GM21526 (cell line): ENCODE data around the gene ENPP1.
"Not testable (repeated sequence)": the region's sequence is repeated elsewhere in the genome, so short reads cannot be mapped to it uniquely, and the experiment has no call there.

Source experiments
- ATAC-seq: cut with Tn5 transposase; IDR thresholded peaks from one replicate; pipeline ENCODE4 v1.9.1; 2021; ENCODE audit warnings: moderate library complexity; ENCODE audit not compliant: unreplicated experiment, low FRiP score

ENPP1 gene

GRCh38 chr6:131862476-131862875 is 54.7 kb downstream of the ENPP1 start:
- no peak for ATAC-seq

- no peak for ATAC-seq
Measured at GRCh38 chr6:131867744-131868143, 59.9 kb downstream of the ENPP1 start.

GRCh38 chr6:131868836-131869235 is 61.0 kb downstream of the ENPP1 start:
- ATAC-seq, result no peak

- no peak for ATAC-seq
Measured at GRCh38 chr6:131875647-131876046, 67.8 kb downstream of the ENPP1 start.

- no peak for ATAC-seq
Measured at GRCh38 chr6:131876545-131876944, 68.7 kb downstream of the ENPP1 start.

GRCh38 chr6:131877999-131878789 is 70.4 kb downstream of the ENPP1 start:
- ATAC-seq, result no peak

- no peak for ATAC-seq
Measured at GRCh38 chr6:131883016-131883415, 75.2 kb downstream of the ENPP1 start.

- ATAC-seq, result no peak
Measured at GRCh38 chr6:131885237-131885636, 77.4 kb downstream of the ENPP1 start.

GRCh38 chr6:131886517-131886916 is 78.7 kb downstream of the ENPP1 start:
- ATAC-seq, result no peak

- ATAC-seq, result no peak
Measured at GRCh38 chr6:131890091-131890490, 82.3 kb downstream of the ENPP1 start.

- no peak for ATAC-seq
Measured at GRCh38 chr6:131893198-131893597, 85.4 kb downstream of the ENPP1 start.

GRCh38 chr6:131894493-131895424 is 86.9 kb downstream of the ENPP1 start:
- ATAC-seq, result no peak

GRCh38 chr6:131897050-131897435 is 89.2 kb downstream of the ENPP1 start:
- no peak for ATAC-seq

- ATAC-seq, result no peak
Measured at GRCh38 chr6:131897621-131898020, 89.8 kb downstream of the ENPP1 start.

GRCh38 chr6:131898718-131899117 is 90.9 kb downstream of the ENPP1 start:
- ATAC-seq, result no peak

GRCh38 chr6:131900231-131900630 is 92.4 kb downstream of the ENPP1 start:
- ATAC-seq, result no peak

- ATAC-seq, result not testable (repeated sequence)
Measured at GRCh38 chr6:131901326-131901873, 93.6 kb downstream of the ENPP1 start.

- not testable (repeated sequence) for ATAC-seq
Measured at GRCh38 chr6:131903734-131904133, 95.9 kb downstream of the ENPP1 start.

GRCh38 chr6:131908787-131909186 is 101.0 kb downstream of the ENPP1 start:
- not testable (repeated sequence) for ATAC-seq

- ATAC-seq, result peak; percentile 99
Measured at GRCh38 chr6:131909408-131910218, 101.8 kb downstream of the ENPP1 start.
